DMS153 (cell line): ENCODE data around the gene GRIA1.

Source experiments
- DNase-seq: peaks from one replicate; lab custom pipeline; 2025; lab: John Stamatoyannopoulos, UW

The GRIA1 gene

DNA sequence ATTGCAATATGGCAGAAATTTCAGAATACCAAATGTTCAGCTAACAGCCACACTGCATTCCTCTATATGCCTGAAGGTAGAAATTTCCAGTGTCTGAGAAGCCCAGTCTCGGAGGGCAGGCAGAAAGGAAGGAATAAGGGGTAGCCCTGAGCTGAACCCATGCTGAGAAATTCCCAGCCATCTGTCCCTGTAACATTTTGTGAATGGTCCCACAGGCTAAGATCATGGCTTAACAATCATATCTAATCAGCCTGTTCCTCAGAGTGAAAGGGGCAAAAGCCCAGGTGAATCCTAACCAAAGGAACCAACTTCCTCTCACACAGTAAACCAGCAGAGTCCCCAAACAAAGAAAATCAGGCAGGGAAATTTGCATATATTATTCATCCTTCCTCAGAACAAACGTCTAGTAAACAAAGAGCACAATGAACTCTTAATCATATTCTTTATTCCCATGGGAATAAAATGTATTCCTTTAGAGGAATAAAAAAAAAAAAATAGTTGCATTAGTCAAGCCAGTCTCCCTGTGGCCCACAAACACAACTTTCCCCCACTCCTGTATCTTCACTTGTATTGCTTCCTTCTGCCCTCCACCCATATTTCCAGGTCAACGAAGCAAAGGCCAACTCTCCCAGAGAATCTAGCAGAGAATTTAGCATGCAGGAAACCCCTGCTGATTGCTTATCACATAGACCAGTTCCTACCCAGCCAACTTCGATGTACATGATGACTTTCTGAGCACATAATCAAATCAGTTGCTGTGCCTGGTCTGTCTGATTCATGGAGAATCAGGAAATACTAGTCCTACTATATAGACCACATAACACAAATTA lies 290.6 kb downstream of the GRIA1 start:
- no peak for DNase-seq

DNA sequence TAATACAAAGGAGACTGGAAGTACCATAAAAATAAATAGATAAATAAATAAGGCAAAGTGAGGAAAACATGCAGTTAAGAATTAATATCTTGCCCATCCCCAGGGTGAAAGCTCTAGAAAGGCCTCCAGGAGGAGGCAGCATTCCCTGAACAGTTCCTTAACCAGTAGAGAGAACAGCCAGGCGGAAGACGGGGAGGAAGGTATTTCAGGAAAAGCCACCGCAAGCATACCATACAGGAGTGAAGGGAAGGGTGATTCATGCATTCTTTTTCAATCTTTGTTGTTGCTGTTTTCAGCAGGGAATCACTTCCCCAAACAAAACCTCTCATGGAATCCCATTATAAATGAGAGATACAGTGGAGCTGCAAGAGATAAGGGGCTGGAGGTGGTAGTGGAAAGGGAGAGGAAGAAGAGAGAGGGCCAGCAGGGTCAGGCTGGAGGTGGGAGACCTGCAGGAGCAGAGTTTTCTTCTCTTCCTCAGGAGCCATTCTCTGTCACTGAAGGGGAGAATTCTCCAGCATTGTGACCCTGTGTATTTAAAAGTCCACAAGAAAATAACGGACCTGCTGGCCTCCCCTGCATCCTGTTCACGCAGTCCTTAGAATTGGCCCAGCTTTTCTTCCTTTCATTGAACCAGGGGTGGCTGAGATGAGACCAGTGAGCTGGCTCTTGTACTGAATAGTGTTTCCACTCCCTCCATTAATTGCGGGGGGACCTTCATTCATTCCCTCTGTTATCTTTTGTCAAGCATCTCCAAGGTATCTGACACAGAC lies 292.3 kb downstream of the GRIA1 start:
- no peak for DNase-seq

DNA sequence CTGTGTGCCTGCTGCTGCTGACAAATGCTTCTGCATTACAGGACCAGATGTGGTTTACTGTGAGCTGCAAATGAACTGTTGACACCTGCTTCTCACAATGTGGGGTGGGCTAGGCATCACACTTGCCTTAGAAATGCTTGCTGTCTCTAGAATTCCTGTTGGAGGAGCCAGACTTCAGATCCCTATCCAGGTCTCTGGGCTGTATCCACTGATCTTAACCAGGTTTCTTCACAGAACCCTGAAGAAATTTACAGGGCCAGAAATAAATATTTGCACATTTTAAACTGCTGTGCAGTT lies 292.8 kb downstream of the GRIA1 start:
- DNase-seq: no peak

DNA sequence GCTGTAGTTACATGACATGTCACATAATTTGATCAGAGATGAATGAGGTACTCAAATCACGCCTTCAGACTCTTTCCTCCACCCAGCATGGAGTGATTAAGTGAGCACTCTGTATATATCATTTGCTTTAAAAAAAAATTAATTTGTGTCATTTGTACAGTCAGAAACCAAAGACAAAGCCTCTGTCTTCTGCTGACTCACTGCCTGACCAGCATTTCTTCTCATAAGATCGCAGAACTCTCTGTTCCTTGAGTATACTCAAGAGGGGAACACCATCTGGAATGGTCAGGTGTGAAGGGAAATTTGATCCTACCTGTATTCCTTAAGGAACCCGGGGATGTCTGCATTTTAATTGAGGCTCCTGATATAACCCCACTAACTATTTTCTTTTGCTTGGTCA lies 293.8 kb downstream of the GRIA1 start:
- DNase-seq: no peak

DNA sequence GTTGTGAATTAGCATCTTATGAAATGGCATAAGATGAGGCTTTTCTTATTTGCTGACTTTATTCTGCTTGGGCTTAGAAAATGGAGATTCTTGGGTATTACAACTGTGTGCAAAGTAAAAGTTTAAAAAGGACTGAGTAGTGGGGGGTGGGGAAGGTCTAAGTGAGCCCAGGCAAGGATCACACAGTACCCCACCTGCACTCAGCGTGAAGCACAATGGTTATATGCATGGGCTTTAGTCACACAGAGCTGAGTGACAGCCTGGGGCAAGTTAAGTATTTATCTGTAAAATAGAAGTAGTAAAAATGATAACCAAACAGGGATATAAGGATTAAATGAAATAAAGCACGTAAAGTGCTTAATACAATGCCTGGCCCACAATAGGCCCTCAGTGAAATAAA lies 300.9 kb downstream of the GRIA1 start:
- DNase-seq: no peak

DNA sequence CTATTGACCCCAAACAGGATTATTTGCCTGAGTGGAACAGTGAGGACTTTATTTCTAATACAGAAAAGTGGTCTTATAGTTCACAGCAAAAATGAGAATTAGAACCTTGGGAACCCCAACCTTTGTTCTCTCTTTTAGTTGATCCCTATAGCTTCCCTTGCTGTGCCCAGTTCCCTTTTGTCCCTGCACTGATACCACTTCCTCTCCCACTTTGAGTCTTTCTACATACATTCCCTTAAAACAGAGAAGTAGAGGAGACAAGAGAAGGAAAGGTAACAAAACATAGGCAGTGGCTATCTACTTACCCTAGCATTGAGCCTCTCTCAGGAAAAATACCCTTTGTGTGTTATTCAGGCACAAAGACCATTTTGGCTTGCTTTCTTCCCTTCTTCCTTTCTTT lies 301.8 kb downstream of the GRIA1 start:
- DNase-seq: no peak

DNA sequence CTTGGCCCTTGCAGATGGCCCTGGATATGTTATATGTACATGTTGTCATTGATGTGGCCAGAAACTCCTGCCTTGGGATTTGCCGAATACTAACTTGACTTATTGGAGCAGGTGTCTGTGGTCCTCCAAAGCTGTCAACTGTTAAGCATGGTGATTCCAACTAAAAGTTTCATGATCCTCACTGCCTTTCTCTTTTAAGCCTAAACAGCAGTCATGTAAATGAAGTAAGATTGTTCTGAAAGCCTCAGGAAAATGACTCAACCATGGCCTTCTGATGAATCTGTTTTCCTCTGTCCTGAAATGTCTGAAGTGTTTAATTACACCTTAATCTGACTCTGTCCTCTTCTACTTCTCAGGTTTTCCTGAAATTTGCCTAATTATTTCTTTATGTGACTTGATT lies 303.2 kb downstream of the GRIA1 start:
- DNase-seq: no peak

DNA sequence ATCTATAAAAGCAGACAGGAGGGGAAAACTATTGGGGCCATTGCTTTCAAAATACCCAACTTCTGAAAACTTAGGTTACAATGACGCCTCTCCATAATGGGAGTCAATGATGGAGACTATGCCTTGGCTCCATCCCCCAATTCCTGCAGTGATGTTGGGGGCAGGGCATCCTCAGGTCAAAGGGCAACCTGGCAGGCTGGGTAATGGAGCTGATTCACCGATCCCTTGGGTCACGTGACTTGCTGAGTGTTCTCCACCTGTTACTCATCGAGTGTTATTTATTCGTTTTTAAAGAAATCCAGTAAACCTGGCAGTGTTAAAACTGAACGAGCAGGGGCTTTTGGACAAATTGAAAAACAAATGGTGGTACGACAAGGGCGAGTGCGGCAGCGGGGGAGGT lies 303.9 kb downstream of the GRIA1 start:
- DNase-seq: no peak

DNA sequence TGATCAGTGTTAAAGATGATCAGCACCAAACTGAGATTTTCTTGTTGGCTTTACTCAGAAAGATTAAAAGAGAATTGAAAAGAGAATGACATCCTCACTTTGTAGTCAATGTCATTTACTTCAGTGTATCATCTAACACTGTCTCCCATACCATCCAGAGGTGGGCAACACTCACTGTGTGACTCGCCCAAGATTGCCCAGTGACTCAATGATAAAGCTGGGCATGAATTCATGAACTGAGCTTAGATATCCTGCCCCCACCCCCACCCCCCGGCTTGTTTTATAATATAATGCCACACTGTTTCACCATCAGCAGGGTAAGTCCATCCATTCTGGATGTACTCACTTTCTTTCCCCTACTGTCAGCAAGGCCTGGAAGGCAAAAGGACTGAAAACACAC lies 306.1 kb downstream of the GRIA1 start:
- DNase-seq: no peak

DNA sequence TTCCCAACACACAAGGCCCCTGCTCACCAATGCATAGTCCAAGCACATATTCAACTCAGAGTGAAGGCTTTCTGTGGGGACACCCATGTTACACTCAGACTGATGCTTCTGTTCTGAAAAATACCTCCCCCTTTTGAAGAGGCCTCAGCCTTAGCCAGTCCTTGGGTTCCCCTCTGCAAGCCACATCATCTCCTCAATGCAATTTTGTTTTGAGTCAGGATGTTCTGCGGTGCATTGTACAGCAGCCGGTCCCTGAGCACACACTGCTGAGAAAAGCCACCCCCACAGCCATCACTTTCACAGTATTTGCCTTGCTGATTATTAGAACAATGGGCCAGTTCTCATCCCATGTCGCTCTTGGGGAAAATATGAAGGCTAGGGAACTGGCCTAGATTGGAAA lies 307.0 kb downstream of the GRIA1 start:
- no peak for DNase-seq

DNA sequence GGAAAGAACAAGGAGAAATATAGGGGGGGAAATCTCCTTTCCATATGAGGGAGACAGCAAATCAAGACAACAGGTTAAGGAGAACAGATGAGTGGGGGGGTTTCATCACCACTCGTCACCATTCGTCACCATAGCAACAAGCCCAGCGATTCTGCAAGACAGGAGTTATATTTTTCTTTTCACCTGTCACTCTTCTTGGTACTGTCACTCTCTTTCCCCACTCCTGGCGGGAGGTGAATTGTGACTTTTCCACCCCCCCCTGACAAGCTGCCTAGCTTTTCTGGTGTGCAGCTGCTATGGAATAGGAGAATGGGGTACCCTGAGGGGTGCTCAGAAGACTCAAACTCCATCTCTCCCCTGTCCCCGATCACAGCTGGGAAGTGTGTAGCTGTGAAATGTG lies 308.4 kb downstream of the GRIA1 start:
- DNase-seq: no peak

DNA sequence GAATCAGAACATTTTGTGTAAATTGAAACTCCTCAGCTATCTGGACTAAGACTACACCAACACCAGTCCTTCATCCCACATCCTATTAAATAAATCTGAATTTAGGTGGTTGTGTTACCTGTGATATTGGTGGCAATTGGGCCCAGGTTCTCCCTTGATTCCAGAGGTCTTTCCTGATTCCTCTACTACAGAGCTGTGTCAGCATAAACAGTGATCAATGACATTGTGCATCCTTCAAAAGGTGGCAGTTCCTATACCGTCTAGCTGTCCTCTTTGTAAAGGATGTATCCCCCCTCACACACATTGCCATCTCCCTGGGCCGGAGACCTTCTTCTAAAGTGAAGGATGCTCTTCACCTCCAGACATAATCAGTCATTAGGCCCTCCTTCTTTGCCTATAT lies 309.0 kb downstream of the GRIA1 start:
- no peak for DNase-seq

DNA sequence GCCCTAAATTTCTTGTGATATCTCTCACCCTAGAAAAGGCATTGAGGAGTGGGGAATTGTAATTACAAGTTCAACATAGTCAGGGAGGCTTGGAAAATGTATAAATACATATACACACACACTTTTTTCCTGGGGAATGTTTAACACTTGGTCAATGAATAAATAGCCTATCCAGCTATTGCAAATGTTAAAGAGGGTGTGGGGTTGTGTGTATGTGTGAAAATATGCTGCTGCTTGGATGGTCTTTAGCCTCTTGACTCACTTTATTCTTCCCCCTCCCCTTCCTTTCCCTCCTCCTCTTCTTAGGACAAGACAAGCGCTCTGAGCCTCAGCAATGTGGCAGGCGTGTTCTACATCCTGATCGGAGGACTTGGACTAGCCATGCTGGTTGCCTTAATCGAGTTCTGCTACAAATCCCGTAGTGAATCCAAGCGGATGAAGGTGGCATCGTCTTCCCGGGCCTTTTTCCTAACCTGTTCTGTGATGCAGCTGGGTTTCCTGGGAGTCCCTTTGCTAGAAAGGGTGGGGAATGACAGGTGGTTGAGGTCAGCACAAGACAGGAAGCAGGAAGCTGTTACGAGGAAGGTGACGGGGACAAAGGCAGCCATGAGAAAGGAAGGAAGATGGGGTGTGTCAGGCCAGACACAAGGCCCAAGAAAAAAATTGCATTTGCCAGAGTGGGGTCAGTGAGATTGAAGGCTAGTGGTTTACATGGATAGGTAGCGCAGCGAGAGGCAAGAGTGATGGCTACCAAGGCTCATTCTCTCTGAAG lies 311.8 kb downstream of the GRIA1 start:
- no peak for DNase-seq

DNA sequence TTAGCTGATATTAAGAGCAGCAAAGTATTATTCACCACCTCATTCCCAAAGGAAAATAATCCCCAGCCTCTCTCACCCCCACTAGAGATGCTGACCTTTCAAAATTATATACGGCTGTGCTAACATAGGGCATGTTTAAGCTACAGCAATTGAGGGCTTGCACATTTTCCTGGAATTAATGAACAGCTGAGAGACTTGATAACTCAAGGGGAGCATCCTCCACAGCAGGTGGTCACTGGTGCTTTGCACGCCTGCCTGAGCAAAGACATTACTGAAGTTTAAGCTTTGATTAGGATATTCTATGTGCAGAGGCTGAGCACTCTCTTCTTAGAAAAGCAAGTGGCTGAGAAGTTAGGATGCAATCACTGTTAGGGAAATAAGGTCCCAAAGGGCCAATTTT lies 317.3 kb downstream of the GRIA1 start:
- DNase-seq: no peak

DNA sequence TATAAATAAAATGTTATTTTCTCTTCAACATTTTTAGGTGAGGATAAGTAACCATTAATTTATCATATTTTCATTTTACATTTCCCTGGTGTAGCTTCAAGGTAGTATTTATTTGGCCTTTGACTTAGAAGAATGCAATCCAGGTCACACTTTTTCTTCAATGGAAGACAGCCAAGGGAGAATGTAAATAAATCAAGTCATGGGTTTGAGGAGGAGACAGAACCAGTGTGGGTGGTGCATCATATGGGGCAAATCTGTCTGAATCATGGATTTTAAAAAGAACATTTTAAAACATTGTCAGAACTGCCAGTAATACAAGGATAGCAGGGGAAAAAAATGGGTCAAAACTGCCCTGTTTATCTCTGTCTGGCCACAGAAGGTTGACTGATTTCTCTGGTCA lies 318.7 kb downstream of the GRIA1 start:
- no peak for DNase-seq

DNA sequence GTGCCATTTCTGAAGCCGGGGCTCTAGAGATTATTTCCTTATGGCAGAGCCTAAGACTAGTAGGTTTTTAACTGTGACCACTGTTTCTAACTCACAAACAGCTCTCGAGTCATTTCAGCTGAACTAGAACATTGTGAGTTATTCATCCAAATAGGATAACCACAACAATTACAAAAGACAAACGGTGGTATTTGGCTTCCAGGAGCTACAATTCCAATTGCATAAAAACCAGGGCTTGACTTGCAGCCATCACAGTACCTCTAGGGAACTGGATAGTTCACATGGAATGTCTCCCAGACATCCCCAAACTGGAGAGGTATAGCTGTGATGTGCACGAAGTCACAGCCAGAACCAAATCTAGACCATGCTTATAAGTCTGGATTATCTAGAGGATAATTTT lies 323.4 kb downstream of the GRIA1 start:
- DNase-seq: no peak

DNA sequence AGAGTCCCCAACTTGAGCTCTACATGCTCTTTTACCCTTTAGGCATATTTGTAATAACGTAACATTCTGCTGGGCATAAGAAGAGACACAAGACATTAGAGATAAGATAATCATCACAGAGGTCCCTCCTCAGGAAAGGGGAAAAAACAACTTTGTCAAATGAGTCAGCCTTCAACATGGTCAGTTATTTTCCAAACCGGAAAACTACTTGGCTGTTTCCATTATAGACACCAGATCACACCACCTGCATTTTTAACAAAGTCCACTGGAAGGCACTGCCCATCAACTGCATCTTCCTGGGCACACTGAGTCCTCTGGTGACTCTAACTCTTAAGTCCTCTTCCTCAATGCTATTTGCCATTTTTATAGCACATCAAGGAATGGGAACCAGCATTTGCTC lies 326.4 kb downstream of the GRIA1 start:
- DNase-seq: no peak

DNA sequence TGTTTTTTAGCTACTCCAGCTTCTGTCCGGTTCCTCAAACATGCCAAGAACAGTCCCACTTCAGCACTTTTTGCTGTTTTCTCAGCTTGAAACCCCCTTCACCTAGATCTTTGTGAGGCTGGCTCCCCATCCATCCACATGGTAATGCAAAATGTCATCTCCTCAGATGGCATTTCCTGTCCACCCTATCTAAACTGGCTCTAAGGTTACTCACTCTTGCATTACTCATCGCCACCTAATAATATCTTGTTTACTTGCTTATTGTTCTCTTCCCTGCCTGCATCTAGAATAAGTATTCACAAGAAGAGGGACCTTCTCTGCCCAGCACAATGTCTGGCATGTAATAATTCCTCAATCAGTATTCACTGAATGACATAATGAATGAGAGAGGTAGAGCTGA lies 328.2 kb downstream of the GRIA1 start:
- no peak for DNase-seq

DNA sequence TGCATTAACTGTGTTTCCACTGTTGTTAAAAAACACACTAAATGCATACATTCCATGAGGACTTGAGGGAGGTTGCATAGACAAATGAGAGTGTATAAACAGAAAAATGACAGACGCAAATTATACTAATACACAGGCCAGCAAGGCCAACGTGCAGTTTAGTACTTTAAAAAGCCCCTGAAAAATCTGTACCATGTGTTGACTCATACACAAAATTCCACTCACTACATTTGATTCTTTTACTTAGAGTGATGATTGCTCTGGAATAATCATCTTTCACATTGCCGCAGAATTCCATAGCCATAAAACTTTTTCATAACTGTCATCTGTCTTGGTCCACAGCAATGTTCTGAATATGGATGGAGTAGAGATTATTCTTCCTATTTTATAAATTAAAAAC lies 332.6 kb downstream of the GRIA1 start:
- no peak for DNase-seq

DNA sequence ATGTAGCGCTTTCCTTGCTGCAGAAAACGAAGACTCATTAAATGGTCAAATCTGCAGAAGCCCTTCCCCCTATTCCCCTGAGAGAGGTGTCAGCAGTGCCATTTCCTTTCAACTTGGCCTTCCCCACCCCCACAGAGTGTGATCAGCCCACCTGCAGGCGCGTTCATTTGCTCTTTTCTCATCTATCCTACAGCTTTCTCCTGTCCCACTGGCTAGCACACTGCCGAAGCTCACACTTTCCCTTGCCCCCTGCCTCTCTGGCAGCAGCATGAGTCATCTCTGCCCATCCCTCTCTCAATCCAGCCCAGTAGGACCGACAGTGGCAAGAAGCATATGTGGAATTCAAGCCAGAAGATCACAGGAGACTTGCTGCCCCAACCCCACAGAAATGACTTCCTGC lies 334.4 kb downstream of the GRIA1 start:
- DNase-seq: no peak

DNA sequence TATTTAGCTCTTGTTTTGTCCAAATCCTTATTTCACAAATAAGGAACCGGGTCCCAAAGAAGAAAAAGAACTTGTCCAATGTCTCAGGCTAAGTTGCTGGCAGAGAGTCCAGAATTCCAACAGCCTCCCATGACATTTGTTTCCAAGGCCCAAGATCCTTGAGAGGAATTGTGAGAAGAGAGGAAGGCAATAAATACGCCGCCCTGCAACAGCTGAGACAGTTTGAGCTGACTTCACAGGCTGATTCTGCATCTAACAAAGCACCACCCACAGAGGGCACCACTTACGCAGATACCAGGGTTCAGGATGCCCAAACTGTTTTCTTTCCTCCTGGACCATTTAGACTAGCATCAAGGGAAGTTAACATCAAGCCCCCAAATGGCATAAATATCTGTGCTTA lies 336.9 kb downstream of the GRIA1 start:
- DNase-seq: no peak

DNA sequence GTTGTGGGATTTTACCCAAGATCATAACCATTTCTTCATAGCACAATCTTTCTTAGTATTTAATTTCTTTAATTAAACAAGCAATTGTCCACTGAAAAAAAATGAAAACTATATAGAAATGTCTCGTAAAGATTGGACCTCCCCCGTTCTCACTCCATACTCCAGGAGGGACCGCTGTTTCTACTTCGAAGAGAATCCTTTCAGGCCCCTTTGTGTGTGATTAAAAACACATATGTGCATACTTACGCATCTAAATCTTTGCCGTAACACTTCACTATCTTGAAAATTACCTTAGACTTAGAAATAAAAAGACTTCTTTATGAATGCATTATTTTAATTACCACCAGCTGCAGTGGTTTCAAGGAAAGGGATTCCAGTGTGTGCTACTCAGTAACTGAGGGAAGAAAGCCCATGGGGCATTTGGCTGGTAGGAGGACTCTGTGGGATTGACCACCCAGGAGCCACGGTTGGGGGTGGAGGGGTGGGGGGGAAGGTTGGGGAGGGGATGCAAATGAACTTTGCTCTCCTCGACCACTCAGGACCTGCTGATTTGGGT lies 339.1 kb downstream of the GRIA1 start:
- DNase-seq: no peak

DNA sequence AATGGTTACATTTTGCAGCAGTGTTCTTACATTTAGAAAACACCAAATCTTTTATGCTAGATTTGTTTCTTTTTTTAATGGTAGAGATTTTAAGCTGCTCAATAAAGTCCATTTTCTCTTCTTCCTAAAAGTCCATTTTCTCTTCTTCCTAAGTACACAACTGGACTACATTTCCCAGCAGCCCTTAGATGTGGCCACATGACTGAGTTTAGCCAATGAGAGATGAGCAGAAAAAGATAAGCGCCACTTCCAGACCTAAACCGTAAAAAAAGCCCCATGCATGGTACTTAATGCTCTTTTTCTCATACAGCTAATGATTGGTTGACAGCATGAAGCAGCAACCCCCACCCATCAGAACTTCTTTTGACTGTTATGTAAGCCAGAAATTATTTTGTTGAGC lies 341.5 kb downstream of the GRIA1 start:
- no peak for DNase-seq
